ENCODE measurements around the gene ATG3.

- TF ChIP-seq CTCF (conservative IDR thresholded peaks at IDR 0.05 in 1 of 2, IDR thresholded peaks at IDR 0.05 in 1 of 2; ENCODE audit: low read depth in 1 of 2, low read length in 2 of 2) (no peak), EZH2 (IDR thresholded peaks at IDR 0.05; ENCODE audit: low read length, missing control alignments) (no peak)
Measured at GRCh38 chr3:112492124-112492523, 69.6 kb downstream of the ATG3 start.
